ENCODE measurements around the gene DOK3.

The DOK3 gene

GRCh38 chr5:177469750-177470525 lies 39.7 kb downstream of the DOK3 start:
- in situ Hi-C loops (cut with HindIII; ENCODE audit: low sequenced_read_pairs): no loop called here

- in situ Hi-C loops (cut with HindIII; ENCODE audit: low sequenced_read_pairs): no loop called here
Observed at GRCh38 chr5:177468685-177469628, 40.7 kb downstream of the DOK3 start.

GRCh38 chr5:177468329-177468684 lies 41.3 kb downstream of the DOK3 start:
- in situ Hi-C loops (cut with HindIII; ENCODE audit: low sequenced_read_pairs): no loop called here

GRCh38 chr5:177467436-177467835 lies 42.2 kb downstream of the DOK3 start:
- in situ Hi-C loops (cut with HindIII; ENCODE audit: low sequenced_read_pairs): no loop called here

- in situ Hi-C loops (cut with HindIII; ENCODE audit: low sequenced_read_pairs): no loop called here
Observed at GRCh38 chr5:177466861-177467260, 42.8 kb downstream of the DOK3 start.

- in situ Hi-C loops (cut with HindIII; ENCODE audit: low sequenced_read_pairs): no loop called here
Observed at GRCh38 chr5:177465044-177465443, 44.6 kb downstream of the DOK3 start.

GRCh38 chr5:177462021-177462670 lies 47.5 kb downstream of the DOK3 start:
- in situ Hi-C loops (cut with HindIII; ENCODE audit: low sequenced_read_pairs): no loop called here

- in situ Hi-C loops (cut with HindIII; ENCODE audit: low sequenced_read_pairs): no loop called here
Observed at GRCh38 chr5:177459819-177460628, 49.6 kb downstream of the DOK3 start.

- in situ Hi-C loops (cut with HindIII; ENCODE audit: low sequenced_read_pairs): no loop called here
Observed at GRCh38 chr5:177459357-177459756, 50.3 kb downstream of the DOK3 start.

GRCh38 chr5:177458912-177459350 lies 50.7 kb downstream of the DOK3 start:
- in situ Hi-C loops (cut with HindIII; ENCODE audit: low sequenced_read_pairs): no loop called here

GRCh38 chr5:177457852-177458681 lies 51.6 kb downstream of the DOK3 start:
- in situ Hi-C loops (cut with HindIII; ENCODE audit: low sequenced_read_pairs): no loop called here

- in situ Hi-C loops (cut with HindIII; ENCODE audit: low sequenced_read_pairs): no loop called here
Observed at GRCh38 chr5:177456976-177457851, 52.4 kb downstream of the DOK3 start.

GRCh38 chr5:177456591-177456964 lies 53.0 kb downstream of the DOK3 start:
- in situ Hi-C loops (cut with HindIII; ENCODE audit: low sequenced_read_pairs): no loop called here

- in situ Hi-C loops (cut with HindIII; ENCODE audit: low sequenced_read_pairs): no loop called here
Observed at GRCh38 chr5:177455661-177456590, 53.7 kb downstream of the DOK3 start.

- in situ Hi-C loops (cut with HindIII; ENCODE audit: low sequenced_read_pairs): no loop called here
Observed at GRCh38 chr5:177455036-177455660, 54.5 kb downstream of the DOK3 start.

- in situ Hi-C loops (cut with HindIII; ENCODE audit: low sequenced_read_pairs): no loop called here
Observed at GRCh38 chr5:177454397-177455035, 55.1 kb downstream of the DOK3 start.
